Duodenal mucosa (tissue), 2 donors: ENCODE measurements around the gene SUCLG1.

ENCODE experiments used
- H3K27ac ChIP-seq: one replicate; pipeline ENCODE4 v1.7.0; 2013; ENCODE audit warnings: low read depth, low read length
- H3K27me3 ChIP-seq, 2 donors: one replicate each; pipeline ENCODE4 v1.7.0; 2013; ENCODE audit warnings: low read length in 2 of 2, control low read depth in 1 of 2; ENCODE audit not compliant: insufficient read depth in 2 of 2, control insufficient read depth in 1 of 2
- H3K36me3 ChIP-seq, 2 donors: one replicate each; pipeline ENCODE4 v1.7.0; 2013; ENCODE audit warnings: low read length in 2 of 2, control low read depth in 1 of 2; ENCODE audit not compliant: insufficient read depth in 2 of 2, control insufficient read depth in 1 of 2
- H3K4me1 ChIP-seq, 2 donors: one replicate each; pipeline ENCODE4 v1.7.0; 2013; ENCODE audit warnings: low read length in 2 of 2, control low read depth in 1 of 2; ENCODE audit not compliant: insufficient read depth in 2 of 2, control insufficient read depth in 1 of 2
- H3K4me3 ChIP-seq, 2 donors: one replicate each; pipeline ENCODE4 v1.7.0; 2013; ENCODE audit warnings: low read length in 2 of 2, low read depth in 1 of 2
- H3K9ac ChIP-seq, 2 donors: one replicate each; pipeline ENCODE4 v1.7.0; 2013; ENCODE audit warnings: low read length in 2 of 2, low read depth in 1 of 2
- H3K9me3 ChIP-seq, 2 donors: one replicate each; pipeline ENCODE4 v1.7.0; 2013; ENCODE audit warnings: low read length in 2 of 2, control low read depth in 1 of 2; ENCODE audit not compliant: control insufficient read depth in 1 of 2

Gene SUCLG1

DNA sequence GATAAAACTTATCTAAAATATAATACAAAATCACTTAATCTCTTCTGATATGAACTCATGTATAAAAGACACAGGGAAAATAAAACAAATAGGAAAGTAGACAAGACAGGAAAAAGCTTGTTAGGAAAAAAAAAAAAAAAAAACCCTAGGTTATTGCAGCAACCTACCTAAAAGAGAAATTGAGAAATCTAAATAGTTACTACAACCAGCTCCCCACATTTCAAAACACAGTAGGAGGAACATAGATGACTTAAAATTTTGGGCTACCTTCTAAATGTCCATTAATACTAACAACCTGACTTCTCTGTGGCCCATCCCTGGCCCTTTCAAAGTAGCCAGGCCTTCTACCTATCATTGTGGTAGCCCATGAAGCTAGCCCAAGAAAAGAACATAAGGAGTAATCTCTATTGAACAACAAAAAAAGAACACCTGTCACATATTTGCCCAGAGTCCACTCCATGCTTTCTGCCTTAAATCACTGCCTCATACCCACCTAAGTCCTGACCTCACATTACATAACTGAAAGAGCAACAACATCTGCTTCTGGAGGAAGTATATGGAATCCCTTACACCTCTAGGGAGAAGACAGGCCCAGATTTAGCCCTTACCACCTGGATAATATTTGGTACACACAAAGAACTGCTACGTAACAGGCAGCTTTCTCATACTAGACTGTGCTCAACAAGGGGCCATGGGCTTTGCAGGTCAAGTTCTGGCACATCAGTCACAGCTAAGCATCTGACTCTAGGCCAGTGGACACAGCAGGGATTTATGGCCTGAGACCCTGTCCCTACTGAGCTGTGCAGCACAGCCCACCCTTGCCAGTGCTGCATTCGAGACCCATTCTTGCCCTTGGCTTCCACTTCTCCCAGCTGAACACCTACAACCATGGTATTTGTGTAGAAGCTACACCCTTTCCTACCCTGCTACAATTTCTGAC lies 8.5 kb downstream of the SUCLG1 start:
- Histone ChIP-seq H3K36me3 (peaks cover 4 to 14% of the 10 kb centered on the region in 2 donors), H3K27ac (no peak overlapping the region), H3K9me3 (no peaks in the 10 kb centered on the region), H3K9ac (no peak overlapping the region), H3K4me3 (peak overlapping the region in 1 of 2 donors; percentile 20), H3K27me3 (no peaks in the 10 kb centered on the region), H3K4me1 (peaks cover 7 to 26% of the 10 kb centered on the region in 2 donors)

DNA sequence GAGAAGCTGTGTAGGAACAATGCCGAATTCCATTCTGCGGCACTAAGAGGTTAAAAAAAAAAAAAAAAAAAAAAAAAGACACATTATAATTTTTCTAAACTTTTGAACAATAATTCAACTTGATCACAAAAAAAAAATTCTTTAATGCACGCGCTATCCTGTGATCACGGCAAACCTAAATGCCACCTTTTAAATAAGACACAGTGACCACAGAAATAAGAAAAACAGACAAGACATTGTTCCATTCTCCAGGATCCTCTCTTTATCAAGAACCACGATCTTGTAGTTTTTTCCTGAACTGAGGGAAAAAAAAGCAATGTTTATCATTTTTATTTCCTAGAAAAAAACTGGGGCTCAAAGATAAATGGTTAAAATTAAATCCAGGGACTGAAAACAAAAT lies 9.4 kb downstream of the SUCLG1 start:
- H3K4me3 ChIP-seq, result no peak overlapping the region
- peaks cover 7 to 24% of the 10 kb centered on the region in 2 donors for H3K4me1 ChIP-seq
- H3K9ac ChIP-seq, result no peak overlapping the region
- no peaks in the 10 kb centered on the region for H3K9me3 ChIP-seq
- H3K27ac ChIP-seq, result no peak overlapping the region
- no peaks in the 10 kb centered on the region for H3K27me3 ChIP-seq
- H3K36me3 ChIP-seq, result peaks cover 4 to 18% of the 10 kb centered on the region in 2 donors

DNA sequence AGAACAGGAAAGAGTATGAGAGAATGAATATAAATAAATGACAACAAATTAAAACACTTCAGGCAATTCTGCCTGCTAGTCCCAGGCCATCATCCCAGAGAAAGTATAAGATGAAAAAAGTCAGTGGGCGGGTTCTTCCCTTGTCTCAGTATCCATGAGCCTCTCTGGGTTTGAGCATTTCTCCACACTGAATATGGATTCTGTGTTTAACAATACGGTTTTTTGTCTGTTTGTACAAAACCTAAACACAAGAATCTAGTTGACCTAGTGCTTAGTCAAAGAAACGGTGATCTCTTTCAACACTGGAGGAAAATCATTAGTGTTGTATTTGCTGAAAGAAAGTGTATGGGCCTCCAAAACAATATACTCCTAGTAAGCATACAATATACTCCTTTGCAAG lies 10.0 kb downstream of the SUCLG1 start:
- Histone ChIP-seq H3K4me3 (no peak overlapping the region), H3K36me3 (peaks cover 4 to 14% of the 10 kb centered on the region in 2 donors), H3K9me3 (no peaks in the 10 kb centered on the region), H3K9ac (no peak overlapping the region), H3K27me3 (no peaks in the 10 kb centered on the region), H3K4me1 (peaks cover 7 to 18% of the 10 kb centered on the region in 2 donors), H3K27ac (no peak overlapping the region)

DNA sequence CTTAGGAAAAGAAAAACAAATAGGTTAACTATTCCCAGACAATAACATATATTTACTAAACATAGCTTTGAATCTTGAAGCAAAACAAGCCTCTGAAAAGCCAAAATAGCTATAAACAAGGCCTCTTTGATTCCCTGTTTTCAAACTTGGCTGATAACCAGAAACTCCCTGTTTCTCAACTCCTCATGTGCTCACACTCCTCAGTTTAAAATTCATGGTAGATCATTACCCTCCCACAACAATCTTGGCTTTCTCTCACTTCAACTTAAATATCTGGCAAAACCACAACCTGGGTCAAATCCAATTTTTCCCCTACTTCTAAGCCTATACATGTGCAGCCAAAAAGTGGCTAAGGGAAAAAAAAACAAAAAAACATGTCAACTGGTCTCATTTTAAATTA lies 15.6 kb downstream of the SUCLG1 start:
- H3K36me3 ChIP-seq, result peaks cover 28 to 68% of the 10 kb centered on the region in 2 donors

DNA sequence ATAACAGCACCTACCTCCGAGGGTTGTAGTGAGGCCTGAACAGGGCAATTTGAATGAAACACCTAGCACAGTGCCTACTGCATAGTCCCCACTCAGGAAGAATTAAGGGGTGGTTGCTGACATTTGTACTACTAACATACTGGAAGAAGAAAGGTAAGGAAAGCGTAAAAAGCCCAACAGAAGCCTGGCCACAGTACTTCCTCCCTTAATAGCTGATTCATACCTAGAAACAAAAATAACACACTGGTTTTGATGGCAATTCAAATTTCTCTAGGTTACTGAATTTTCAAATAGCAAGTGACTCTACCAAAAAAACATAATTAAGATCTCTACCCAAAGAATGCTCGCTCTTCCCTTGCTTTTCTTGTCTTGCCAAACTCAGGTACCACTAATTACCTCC lies 16.2 kb downstream of the SUCLG1 start:
- Histone ChIP-seq H3K27ac (no peak overlapping the region), H3K4me3 (no peak overlapping the region), H3K9me3 (no peaks in the 10 kb centered on the region), H3K4me1 (no peaks in the 10 kb centered on the region), H3K9ac (no peak overlapping the region), H3K36me3 (peaks cover 29 to 74% of the 10 kb centered on the region in 2 donors), H3K27me3 (no peaks in the 10 kb centered on the region)

More for the DNA sequence above, 15.6 kb downstream of the SUCLG1 start:
- H3K4me3 ChIP-seq, result no peak overlapping the region
- H3K27me3 ChIP-seq, result no peaks in the 10 kb centered on the region
- no peaks in the 10 kb centered on the region for H3K9me3 ChIP-seq
- no peak overlapping the region for H3K27ac ChIP-seq
- H3K4me1 ChIP-seq, result no peaks in the 10 kb centered on the region
- H3K9ac ChIP-seq, result no peak overlapping the region

DNA sequence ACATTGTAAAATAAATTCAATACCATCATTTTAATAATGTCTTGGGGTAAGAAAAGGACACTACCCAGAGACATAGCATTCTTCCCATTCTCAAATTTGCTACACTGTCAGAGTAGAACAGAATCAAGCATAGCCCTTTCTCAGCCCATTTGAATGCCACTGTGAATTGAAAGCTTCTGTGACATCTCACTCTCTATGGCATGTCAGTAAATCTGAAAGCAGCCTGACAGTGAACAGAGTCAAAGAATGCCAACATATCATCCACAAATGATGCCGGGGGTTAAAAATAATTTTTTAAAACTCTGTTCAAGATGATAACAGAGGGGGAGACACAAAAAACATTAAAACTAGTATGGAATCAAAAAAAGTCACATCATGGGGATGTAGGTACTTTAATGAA lies 17.6 kb downstream of the SUCLG1 start:
- Histone ChIP-seq H3K9ac (no peak overlapping the region), H3K27me3 (no peaks in the 10 kb centered on the region), H3K9me3 (no peaks in the 10 kb centered on the region), H3K36me3 (peaks cover 29 to 84% of the 10 kb centered on the region in 2 donors), H3K4me3 (no peak overlapping the region), H3K4me1 (no peaks in the 10 kb centered on the region), H3K27ac (no peak overlapping the region)

DNA sequence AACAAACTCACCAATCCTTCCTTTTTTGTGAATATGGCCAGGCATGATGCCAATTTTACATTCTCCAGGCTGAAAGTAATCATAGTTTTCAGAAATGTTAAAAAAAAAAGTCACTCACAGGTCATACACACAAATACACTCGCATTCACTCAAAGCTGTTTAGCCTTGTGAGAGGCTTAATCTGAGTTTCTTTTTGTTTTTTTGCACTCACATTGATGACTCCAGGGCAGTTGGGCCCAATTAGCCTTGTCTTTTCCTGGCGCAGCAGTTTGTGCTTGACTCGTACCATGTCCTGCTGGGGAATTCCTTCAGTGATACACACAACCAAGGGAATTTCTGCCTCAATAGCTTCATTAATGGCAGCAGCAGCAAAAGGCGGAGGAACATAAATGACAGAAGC lies 18.0 kb downstream of the SUCLG1 start:
- peaks cover 29 to 85% of the 10 kb centered on the region in 2 donors for H3K36me3 ChIP-seq
- no peak overlapping the region for H3K27ac ChIP-seq
- H3K9me3 ChIP-seq, result no peaks in the 10 kb centered on the region
- no peak overlapping the region for H3K9ac ChIP-seq
- no peaks in the 10 kb centered on the region for H3K4me1 ChIP-seq
- no peak overlapping the region for H3K4me3 ChIP-seq
- no peaks in the 10 kb centered on the region for H3K27me3 ChIP-seq

DNA sequence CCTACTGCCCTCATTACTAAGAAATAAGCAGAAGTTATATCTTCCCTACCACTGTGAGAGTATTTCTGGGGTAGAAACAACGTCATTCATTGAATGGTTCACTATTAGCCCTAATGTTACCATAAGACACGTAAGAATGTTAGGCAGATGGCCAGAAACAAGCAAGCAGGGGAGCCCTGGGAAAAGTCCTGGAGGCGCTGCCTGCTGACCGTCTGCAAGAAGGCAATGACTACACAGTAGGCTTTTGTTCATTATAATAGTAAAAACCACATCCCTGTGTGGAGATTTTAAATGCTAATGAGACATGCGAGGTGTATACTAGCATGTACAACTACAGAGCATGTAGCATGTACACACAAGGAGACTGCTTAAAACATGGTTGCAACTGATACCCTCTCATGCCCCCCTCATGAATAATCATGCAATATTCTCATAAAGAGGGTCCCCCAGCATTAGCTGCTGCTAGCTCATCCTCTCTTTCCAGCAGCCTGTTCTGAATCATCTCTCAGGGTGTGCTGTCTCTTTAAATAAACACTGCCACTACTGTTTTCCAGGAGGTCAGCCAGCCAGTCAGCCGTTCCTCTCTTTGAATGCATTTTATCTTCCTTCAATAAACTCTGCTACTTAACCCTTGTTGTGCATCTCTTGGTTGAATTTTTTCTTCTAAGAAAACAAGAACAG lies 23.6 kb downstream of the SUCLG1 start:
- H3K9me3 ChIP-seq, result no peaks in the 10 kb centered on the region
- no peak overlapping the region for H3K9ac ChIP-seq
- H3K27me3 ChIP-seq, result no peaks in the 10 kb centered on the region
- no peaks in the 10 kb centered on the region for H3K4me1 ChIP-seq
- no peak overlapping the region for H3K27ac ChIP-seq
- H3K36me3 ChIP-seq, result peaks cover 49 to 93% of the 10 kb centered on the region in 2 donors
- H3K4me3 ChIP-seq, result no peak overlapping the region

DNA sequence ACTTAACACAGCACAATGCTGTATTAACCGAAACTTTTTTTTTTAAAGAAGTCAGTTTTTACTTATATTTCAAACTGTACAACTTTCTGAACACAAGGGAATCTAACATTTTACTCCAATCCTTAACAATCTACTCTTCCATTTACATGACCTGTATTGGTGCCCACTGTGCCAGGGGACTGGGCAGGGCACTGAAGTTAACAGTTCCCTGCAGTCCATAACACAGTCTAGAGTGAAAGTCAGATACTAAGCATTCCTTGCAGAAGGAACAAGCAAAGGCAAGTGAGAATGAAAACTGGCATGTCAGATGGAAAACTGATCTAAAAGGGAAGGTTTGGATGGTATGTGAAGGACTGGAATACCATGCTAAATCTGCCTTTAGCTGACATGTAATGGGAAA lies 29.8 kb downstream of the SUCLG1 start:
- Histone ChIP-seq H3K9me3 (no peaks in the 10 kb centered on the region), H3K27ac (no peak overlapping the region), H3K9ac (no peak overlapping the region), H3K4me3 (no peak overlapping the region), H3K36me3 (peaks cover 54 to 82% of the 10 kb centered on the region in 2 donors), H3K27me3 (no peaks in the 10 kb centered on the region), H3K4me1 (no peaks in the 10 kb centered on the region)
